Endothelial cell of umbilical vein (primary cell): ENCODE data around the gene TTLL12.

ENCODE experiments used
- EZH2 ChIP-seq: IDR thresholded peaks from 2 replicates; pipeline ENCODE4 v1.6.1; 2012; ENCODE audit warnings: borderline replicate concordance, low read depth, mild to moderate bottlenecking, moderate library complexity, low read length, inconsistent platforms; ENCODE audit not compliant: severe bottlenecking
- MYC ChIP-seq: IDR thresholded peaks from one replicate; pipeline ENCODE4 v1.6.1; 2011; ENCODE audit warnings: mild to moderate bottlenecking, low read depth, low read length
- POLR2A ChIP-seq: IDR thresholded peaks from 2 replicates; pipeline ENCODE4 v1.6.1; 2012; ENCODE audit warnings: low read depth, mild to moderate bottlenecking, control low read depth, low read length
- TF ChIP-seq, protein P1 (sequence below), 2 donors: IDR thresholded peaks; 1 replicate in 1 of 2; 2 replicates in 1 of 2; pipeline ENCODE4 v1.5.1; 2011; ENCODE audit warnings: low read length in 2 of 2, mild to moderate bottlenecking in 2 of 2, moderate library complexity in 2 of 2, control low read depth in 1 of 2, inconsistent platforms in 1 of 2, low read depth in 1 of 2; ENCODE audit not compliant: insufficient read depth in 1 of 2; ENCODE audit errors: extremely low read depth in 1 of 2
- TF ChIP-seq, protein P2 (sequence below): IDR thresholded peaks from 2 replicates; pipeline ENCODE4 v1.6.1; 2011; ENCODE audit not compliant: insufficient read depth, insufficient read length

DNA sequence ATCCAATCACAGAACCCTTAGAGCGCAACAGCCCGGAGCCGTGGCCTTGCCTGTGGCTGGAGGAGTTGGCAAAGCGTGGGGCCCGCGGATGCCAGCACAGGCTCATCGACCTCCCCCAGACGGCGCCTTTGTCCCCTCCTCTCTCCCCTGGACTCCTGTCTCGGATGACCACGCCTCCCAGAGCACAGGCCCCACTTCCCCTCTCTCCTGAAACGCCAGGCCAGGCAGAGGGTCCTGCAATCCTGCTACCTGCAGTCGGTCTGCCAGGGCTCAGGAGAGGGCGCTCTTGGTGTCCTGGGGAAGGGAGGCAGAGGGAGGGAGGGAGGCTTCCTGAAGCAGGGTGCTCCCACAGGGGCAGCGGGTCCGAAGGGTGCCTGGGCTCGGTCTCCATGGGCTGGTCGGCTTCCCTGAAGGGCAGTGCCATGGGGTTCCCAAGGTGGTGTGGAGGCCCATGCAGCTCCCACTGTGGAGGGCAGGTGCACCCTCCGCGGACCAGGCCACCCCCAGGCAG lies 16.6 kb upstream of the TTLL12 start:
- TF ChIP-seq, protein P1, sequence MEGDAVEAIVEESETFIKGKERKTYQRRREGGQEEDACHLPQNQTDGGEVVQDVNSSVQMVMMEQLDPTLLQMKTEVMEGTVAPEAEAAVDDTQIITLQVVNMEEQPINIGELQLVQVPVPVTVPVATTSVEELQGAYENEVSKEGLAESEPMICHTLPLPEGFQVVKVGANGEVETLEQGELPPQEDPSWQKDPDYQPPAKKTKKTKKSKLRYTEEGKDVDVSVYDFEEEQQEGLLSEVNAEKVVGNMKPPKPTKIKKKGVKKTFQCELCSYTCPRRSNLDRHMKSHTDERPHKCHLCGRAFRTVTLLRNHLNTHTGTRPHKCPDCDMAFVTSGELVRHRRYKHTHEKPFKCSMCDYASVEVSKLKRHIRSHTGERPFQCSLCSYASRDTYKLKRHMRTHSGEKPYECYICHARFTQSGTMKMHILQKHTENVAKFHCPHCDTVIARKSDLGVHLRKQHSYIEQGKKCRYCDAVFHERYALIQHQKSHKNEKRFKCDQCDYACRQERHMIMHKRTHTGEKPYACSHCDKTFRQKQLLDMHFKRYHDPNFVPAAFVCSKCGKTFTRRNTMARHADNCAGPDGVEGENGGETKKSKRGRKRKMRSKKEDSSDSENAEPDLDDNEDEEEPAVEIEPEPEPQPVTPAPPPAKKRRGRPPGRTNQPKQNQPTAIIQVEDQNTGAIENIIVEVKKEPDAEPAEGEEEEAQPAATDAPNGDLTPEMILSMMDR (IDR thresholded peaks at IDR 0.05; ENCODE audit: extremely low read depth in 1 of 2, insufficient read depth in 1 of 2, low read depth in 1 of 2, low read length in 2 of 2), result no peak
- TF ChIP-seq EZH2 (no peak), POLR2A (no peak), MYC (no peak)
- TF ChIP-seq, protein P2, sequence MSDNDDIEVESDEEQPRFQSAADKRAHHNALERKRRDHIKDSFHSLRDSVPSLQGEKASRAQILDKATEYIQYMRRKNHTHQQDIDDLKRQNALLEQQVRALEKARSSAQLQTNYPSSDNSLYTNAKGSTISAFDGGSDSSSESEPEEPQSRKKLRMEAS, result no peak
